K562 (cell line): ENCODE data around the gene SIGLEC1.

ENCODE experiments used
- BRF1 ChIP-seq: IDR thresholded peaks from 3 replicates; pipeline ENCODE4 v1.6.1; 2011; ENCODE audit warnings: borderline replicate concordance, mild to moderate bottlenecking; ENCODE audit not compliant: insufficient read length; ENCODE audit errors: extremely low read depth
- CHCHD3 ChIP-seq: fragments of 250-450 bp; sonication (Bioruptor Pico); IDR thresholded peaks from 2 replicates; pipeline ENCODE4 v2.1.2; 2022; ENCODE audit warnings: mild to moderate bottlenecking
- EHMT2 ChIP-seq: fragments of 450-650 bp; IDR thresholded peaks from 2 replicates; pipeline ENCODE4 v1.6.1; 2018; ENCODE audit warnings: antibody characterized with exemption
- JUND ChIP-seq, 2 experiments: IDR thresholded peaks; 2 replicates in 1 of 2; 3 replicates in 1 of 2; pipeline ENCODE4 v1.6.1; 2011; ENCODE audit warnings: borderline replicate concordance in 2 of 2, low read depth in 2 of 2, low read length in 2 of 2, improper control_type of control experiment in 1 of 2, missing biosample characterization in 1 of 2, missing genetic modification characterization in 1 of 2, missing genetic modification reagents in 1 of 2
- ZNF133 ChIP-seq: fragments of 250-450 bp; sonication (Bioruptor Pico); IDR thresholded peaks from 2 replicates; pipeline ENCODE4 v1.4.0; 2020; ENCODE audit warnings: mild to moderate bottlenecking
- ZNF354B ChIP-seq: fragments of 250-450 bp; sonication (Bioruptor Pico); IDR thresholded peaks from 2 replicates; pipeline ENCODE4 v1.4.0; 2020
- TF ChIP-seq, protein P1 (sequence below), 2 experiments: fragments of 450-650 bp; IDR thresholded peaks; 2 replicates each; pipeline ENCODE4 v1.6.1; 2018; ENCODE audit warnings: mild to moderate bottlenecking in 2 of 2, low read depth in 1 of 2; ENCODE audit not compliant: partially characterized antibody in 2 of 2
- TF ChIP-seq, protein P2 (sequence below), 3 experiments: IDR thresholded peaks in 2 of 3; conservative IDR thresholded peaks in 1 of 3; 2 replicates each; pipeline ENCODE4 v1.5.1; 2011 to 2012; ENCODE audit warnings: low read length in 3 of 3, mild to moderate bottlenecking in 3 of 3, control low read depth in 2 of 3, improper control_type of control experiment in 1 of 3, inconsistent platforms in 1 of 3, low read depth in 1 of 3, mixed read lengths in 1 of 3, moderate library complexity in 1 of 3; ENCODE audit not compliant: insufficient read depth in 2 of 3
- TF ChIP-seq, protein P3 (sequence below): sonication (generic); formaldehyde crosslinking; IDR thresholded peaks from 2 replicates; pipeline ENCODE4 v1.8.1; 2022; ENCODE audit warnings: missing genetic modification reagents

DNA sequence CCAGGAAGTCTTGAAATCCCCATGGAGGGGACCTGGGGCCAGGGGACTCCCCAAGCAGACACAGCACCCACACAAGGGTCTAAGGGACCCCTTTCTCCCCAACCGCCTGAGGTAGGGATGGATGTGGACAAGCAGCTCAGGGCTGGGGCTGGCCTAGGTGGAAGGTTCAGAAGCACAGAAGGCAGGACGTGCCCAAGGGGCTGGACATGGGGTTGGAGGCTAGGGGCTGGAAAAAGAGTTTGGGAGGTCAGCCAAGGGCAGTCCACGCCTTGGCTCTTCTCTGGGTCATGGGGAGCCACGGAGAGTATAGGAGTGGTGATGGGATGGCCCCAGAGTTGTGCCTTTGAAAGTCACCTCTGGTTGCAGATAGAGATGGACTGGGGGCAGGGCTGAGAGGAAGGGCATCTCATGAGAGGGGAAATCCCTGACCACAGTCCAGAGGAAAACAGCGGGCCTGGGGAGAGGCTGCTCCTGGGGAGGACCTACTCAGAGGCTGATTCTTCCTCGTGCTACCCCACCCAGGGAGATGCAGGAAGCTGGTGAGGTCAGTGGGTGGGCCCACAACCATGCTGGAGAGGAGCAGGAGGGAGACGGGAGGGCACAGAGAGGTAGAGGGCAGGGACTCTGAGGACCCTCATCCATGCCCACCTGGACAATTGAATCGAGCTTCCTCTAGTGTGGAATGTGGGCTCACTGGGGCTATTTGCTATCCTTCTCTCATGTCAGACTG, 17.6 kb upstream of the SIGLEC1 start:
- TF ChIP-seq, protein P1, sequence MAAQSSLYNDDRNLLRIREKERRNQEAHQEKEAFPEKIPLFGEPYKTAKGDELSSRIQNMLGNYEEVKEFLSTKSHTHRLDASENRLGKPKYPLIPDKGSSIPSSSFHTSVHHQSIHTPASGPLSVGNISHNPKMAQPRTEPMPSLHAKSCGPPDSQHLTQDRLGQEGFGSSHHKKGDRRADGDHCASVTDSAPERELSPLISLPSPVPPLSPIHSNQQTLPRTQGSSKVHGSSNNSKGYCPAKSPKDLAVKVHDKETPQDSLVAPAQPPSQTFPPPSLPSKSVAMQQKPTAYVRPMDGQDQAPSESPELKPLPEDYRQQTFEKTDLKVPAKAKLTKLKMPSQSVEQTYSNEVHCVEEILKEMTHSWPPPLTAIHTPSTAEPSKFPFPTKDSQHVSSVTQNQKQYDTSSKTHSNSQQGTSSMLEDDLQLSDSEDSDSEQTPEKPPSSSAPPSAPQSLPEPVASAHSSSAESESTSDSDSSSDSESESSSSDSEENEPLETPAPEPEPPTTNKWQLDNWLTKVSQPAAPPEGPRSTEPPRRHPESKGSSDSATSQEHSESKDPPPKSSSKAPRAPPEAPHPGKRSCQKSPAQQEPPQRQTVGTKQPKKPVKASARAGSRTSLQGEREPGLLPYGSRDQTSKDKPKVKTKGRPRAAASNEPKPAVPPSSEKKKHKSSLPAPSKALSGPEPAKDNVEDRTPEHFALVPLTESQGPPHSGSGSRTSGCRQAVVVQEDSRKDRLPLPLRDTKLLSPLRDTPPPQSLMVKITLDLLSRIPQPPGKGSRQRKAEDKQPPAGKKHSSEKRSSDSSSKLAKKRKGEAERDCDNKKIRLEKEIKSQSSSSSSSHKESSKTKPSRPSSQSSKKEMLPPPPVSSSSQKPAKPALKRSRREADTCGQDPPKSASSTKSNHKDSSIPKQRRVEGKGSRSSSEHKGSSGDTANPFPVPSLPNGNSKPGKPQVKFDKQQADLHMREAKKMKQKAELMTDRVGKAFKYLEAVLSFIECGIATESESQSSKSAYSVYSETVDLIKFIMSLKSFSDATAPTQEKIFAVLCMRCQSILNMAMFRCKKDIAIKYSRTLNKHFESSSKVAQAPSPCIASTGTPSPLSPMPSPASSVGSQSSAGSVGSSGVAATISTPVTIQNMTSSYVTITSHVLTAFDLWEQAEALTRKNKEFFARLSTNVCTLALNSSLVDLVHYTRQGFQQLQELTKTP (IDR thresholded peaks at IDR 0.05; ENCODE audit: low read depth in 1 of 2, partially characterized antibody in 2 of 2) = no peak
- TF ChIP-seq CHCHD3 (CRISPR knock-in tag) (no peak), ZNF133 (CRISPR knock-in tag) (no peak), EHMT2 (no peak), JUND (IDR thresholded peaks at IDR 0.05; ENCODE audit: borderline replicate concordance, low read depth, low read length) (no peak), JUND (tag; IDR thresholded peaks at IDR 0.05; ENCODE audit: borderline replicate concordance, low read depth, low read length) (no peak), ZNF354B (CRISPR knock-in tag) (no peak), BRF1 (no peak)
- TF ChIP-seq, protein P2, sequence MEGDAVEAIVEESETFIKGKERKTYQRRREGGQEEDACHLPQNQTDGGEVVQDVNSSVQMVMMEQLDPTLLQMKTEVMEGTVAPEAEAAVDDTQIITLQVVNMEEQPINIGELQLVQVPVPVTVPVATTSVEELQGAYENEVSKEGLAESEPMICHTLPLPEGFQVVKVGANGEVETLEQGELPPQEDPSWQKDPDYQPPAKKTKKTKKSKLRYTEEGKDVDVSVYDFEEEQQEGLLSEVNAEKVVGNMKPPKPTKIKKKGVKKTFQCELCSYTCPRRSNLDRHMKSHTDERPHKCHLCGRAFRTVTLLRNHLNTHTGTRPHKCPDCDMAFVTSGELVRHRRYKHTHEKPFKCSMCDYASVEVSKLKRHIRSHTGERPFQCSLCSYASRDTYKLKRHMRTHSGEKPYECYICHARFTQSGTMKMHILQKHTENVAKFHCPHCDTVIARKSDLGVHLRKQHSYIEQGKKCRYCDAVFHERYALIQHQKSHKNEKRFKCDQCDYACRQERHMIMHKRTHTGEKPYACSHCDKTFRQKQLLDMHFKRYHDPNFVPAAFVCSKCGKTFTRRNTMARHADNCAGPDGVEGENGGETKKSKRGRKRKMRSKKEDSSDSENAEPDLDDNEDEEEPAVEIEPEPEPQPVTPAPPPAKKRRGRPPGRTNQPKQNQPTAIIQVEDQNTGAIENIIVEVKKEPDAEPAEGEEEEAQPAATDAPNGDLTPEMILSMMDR (IDR thresholded peaks at IDR 0.05 in 2 of 3, conservative IDR thresholded peaks at IDR 0.05 in 1 of 3; ENCODE audit: insufficient read depth in 2 of 3, low read depth in 1 of 3, low read length in 3 of 3) = no peak
- TF ChIP-seq, protein P3, sequence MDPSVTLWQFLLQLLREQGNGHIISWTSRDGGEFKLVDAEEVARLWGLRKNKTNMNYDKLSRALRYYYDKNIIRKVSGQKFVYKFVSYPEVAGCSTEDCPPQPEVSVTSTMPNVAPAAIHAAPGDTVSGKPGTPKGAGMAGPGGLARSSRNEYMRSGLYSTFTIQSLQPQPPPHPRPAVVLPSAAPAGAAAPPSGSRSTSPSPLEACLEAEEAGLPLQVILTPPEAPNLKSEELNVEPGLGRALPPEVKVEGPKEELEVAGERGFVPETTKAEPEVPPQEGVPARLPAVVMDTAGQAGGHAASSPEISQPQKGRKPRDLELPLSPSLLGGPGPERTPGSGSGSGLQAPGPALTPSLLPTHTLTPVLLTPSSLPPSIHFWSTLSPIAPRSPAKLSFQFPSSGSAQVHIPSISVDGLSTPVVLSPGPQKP (CRISPR knock-in tag) = no peak
